Mammary epithelial cell (primary cell): Measurements from ENCODE around the gene STK11.

Source experiments
- CTCF ChIP-seq, 2 donors: IDR thresholded peaks in 1 of 2; conservative IDR thresholded peaks in 1 of 2; 2 replicates each; pipeline ENCODE4 v1.5.1; 2011 to 2012; ENCODE audit warnings: inconsistent platforms in 2 of 2, low read length in 2 of 2, mild to moderate bottlenecking in 2 of 2, control low read depth in 1 of 2, low read depth in 1 of 2; ENCODE audit not compliant: insufficient read depth in 1 of 2; ENCODE audit errors: extremely low read depth in 1 of 2
- EZH2 ChIP-seq: IDR thresholded peaks from 2 replicates; pipeline ENCODE4 v1.6.1; 2012; ENCODE audit warnings: low read length, inconsistent platforms, borderline replicate concordance

GRCh38 chr19:1222394-1222793, 16.8 kb downstream of the STK11 start:
- no peak for TF ChIP-seq CTCF (conservative IDR thresholded peaks at IDR 0.05 in 1 of 2, IDR thresholded peaks at IDR 0.05 in 1 of 2; ENCODE audit: extremely low read depth in 1 of 2, insufficient read depth in 1 of 2, low read depth in 1 of 2, low read length in 2 of 2)
- no peak for TF ChIP-seq EZH2
